Gastroesophageal sphincter (tissue), 4 donors: ENCODE results near the gene TMEM243. TPM values are rescaled to one million over a fixed set of nuclear protein-coding genes. Genes with fewer than 3 reads are reported as not detected.

ENCODE experiments used
- ATAC-seq: fragments of 150-250 bp; one replicate; pipeline ENCODE4 v1.9.1; 2016; ENCODE audit warnings: mild to moderate bottlenecking, moderate library complexity
- H3K27ac ChIP-seq, 4 donors: fragments of 200-600 bp; sonication (generic) in 3 of 4; 1 replicate in 3 of 4; 2 replicates in 1 of 4; pipeline ENCODE4 v1.5.1; 2016 to 2019
- H3K27me3 ChIP-seq: fragments of 200-600 bp; sonication (generic); one replicate; pipeline ENCODE4 v1.5.1; 2019
- H3K36me3 ChIP-seq, 2 donors: fragments of 200-600 bp; sonication (generic); one replicate each; pipeline ENCODE4 v1.5.1; 2019; ENCODE audit warnings: control low read depth in 1 of 2
- H3K4me1 ChIP-seq, 3 donors: fragments of 200-600 bp; sonication (generic); 1 replicate in 2 of 3; 2 replicates in 1 of 3; pipeline ENCODE4 v1.5.1; 2016 to 2019; ENCODE audit warnings: control low read depth in 2 of 3
- H3K4me3 ChIP-seq, 2 donors: fragments of 200-600 bp; sonication (generic); one replicate each; pipeline ENCODE4 v1.5.1; 2019; ENCODE audit warnings: mild to moderate bottlenecking in 1 of 2, moderate library complexity in 1 of 2
- H3K9me3 ChIP-seq, 3 donors: fragments of 200-600 bp; sonication (generic); one replicate each; pipeline ENCODE4 v1.5.1; 2017 to 2019; ENCODE audit warnings: control low read depth in 2 of 3
- CTCF ChIP-seq, 4 experiments: fragments of 200-600 bp in 2 of 4; fragments of 450-650 bp in 2 of 4; sonication (generic) in 1 of 4; IDR thresholded peaks; one replicate each; pipeline ENCODE4 v1.5.1; 2017 to 2019; ENCODE audit warnings: antibody characterized with exemption in 4 of 4, mild to moderate bottlenecking in 2 of 4, moderate library complexity in 2 of 4
- EP300 ChIP-seq: sonication (generic); formaldehyde crosslinking; IDR thresholded peaks from one replicate; pipeline ENCODE4 v1.6.1; 2017; ENCODE audit warnings: antibody characterized with exemption, mild to moderate bottlenecking
- POLR2A ChIP-seq, 2 donors: fragments of 450-650 bp; IDR thresholded peaks; one replicate each; pipeline ENCODE4 v1.6.1; 2017; ENCODE audit warnings: antibody characterized with exemption in 2 of 2, mild to moderate bottlenecking in 2 of 2, moderate library complexity in 1 of 2
- POLR2AphosphoS5 ChIP-seq: sonication (generic); formaldehyde crosslinking; IDR thresholded peaks from one replicate; pipeline ENCODE4 v1.6.1; 2017; ENCODE audit warnings: antibody characterized with exemption
- WGBS, 2 donors: methylation state at CpG; one replicate each; pipeline ENCODE4 v1.1.5; 2018; ENCODE audit warnings: low coverage in 1 of 2; 5-methylcytosine and 5-hydroxymethylcytosine counted together
- total RNA-seq, 4 donors: library from RNA; depleted of rRNA; stranded (reverse); fragments of >200 nt; gene quantifications; one replicate each; pipeline ENCODE4 v1.1.0, GENCODE V29; 2016

TMEM243 gene
- total RNA-seq, 4 donors from 2014 or later: 10.8 to 38.4 (median 22.1) TPM

DNA sequence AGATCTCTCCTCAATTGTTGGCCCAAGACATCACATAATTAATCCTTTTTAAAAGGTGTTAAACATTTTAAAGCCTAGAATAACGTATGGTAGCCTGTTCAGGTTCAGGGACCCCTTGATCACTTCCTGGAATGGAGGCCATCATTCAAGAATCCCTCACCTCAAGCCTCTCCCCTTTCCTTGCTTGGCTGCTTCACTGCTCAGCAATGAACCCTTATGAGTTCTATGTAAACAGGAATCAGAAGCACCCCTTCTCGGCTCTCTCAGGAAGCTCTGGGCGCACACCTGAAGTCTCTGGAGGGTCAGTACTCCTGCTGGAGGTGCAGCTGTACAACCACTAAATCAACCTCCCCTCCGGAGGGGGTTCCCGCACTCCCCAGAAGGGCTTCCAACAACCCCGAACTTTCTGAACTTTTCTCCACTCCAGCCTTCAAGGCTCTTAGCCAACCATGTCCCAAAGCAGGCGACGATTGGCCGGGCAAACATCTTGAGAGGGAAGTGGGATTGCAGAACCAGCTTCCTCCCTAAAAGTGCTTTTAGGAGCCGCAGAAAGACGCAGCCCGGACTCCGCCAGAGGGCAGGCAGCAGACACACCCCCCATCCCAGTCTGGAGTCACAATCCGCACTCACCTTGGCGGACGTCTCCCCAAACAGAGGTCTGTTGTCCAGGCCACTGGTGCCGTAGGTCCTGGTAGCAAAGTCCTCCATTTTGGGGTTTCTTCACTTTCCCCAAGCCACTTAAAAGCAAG, 562 bp downstream of the TMEM243 start:
- Histone ChIP-seq H3K4me3 (peak overlapping the region; percentile 88 to 94), H3K9me3 (no peaks in the 10 kb centered on the region), H3K27ac (peak overlapping the region; percentile 60 to 88 (median 85)), H3K4me1 (peaks cover 3 to 45% (median 8%) of the 10 kb centered on the region in 3 donors), H3K36me3 (no peaks in the 10 kb centered on the region), H3K27me3 (no peaks in the 10 kb centered on the region)
- 0 to 4% methylated on average over 1 to 2 of the region's 17 CpGs for WGBS, 2 donors
- no peak for TF ChIP-seq POLR2AphosphoS5
- TF ChIP-seq POLR2A (IDR thresholded peaks at IDR 0.05): no peak
- no peak for TF ChIP-seq EP300
- TF ChIP-seq CTCF (IDR thresholded peaks at IDR 0.05): peak in 1 of 4 experiments; percentile 29
- peak; percentile 65 for ATAC-seq

- Histone ChIP-seq H3K4me3 (peak overlapping the region in 1 of 2 donors; percentile 94), H3K4me1 (peaks cover 3 to 53% (median 9%) of the 10 kb centered on the region in 3 donors), H3K27ac (peak overlapping the region in 2 of 4 donors; percentile 86 to 88), H3K36me3 (no peaks in the 10 kb centered on the region), H3K9me3 (no peaks in the 10 kb centered on the region), H3K27me3 (no peaks in the 10 kb centered on the region)
- 63 to 78% methylated on average over 8 to 9 of the region's 9 CpGs for WGBS, 2 donors
- no peak for ATAC-seq
- TF ChIP-seq EP300: no peak
- no peak for TF ChIP-seq POLR2AphosphoS5
These were observed 1.4 kb downstream of the TMEM243 start for GRCh38 chr7:87217983-87218653.

DNA sequence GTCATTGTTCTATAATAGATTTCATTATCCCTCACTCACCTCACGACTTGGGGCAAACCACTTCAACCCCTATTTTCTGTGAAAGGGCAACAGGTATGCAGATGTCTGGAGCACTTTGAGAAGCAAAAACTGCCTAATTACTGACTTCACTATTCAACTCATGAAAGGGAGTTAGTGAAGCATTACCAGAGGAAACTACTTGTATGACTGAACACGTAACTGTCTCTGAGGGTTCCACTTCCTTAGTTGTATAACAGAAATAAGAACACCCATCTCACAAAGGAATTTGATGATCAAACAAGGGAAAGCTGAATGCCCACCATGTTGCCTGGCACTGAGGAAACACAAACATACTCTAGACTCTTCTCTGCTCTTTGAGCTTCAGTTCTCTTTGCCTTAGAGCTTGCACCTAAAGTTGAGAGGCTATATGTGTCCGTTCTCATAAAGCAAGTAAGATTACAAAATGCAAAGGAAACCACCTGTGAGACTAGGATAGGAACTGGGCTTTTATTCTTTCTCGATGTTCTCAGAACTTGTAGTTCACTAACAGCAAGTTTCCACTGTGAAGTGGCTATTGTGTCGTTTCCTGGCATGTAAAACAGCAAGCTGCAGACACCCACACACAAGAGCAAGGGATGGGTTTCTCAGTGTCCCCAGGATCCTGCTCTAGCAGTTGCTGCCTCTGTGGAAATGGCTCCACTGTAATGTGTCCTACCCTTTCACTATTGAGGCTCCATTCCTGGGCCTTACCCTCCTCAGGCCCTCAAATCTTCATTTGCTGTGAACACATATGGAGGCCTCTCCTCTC, 2.6 kb downstream of the TMEM243 start:
- H3K9me3 ChIP-seq: no peaks in the 10 kb centered on the region
- peaks cover 3 to 62% (median 13%) of the 10 kb centered on the region in 3 donors for H3K4me1 ChIP-seq
- WGBS, 2 donors: 53 to 75% methylated on average over 4 to 5 of the region's 5 CpGs
- H3K4me3 ChIP-seq: no peak overlapping the region
- H3K36me3 ChIP-seq: no peaks in the 10 kb centered on the region
- ATAC-seq: no peak
- no peaks in the 10 kb centered on the region for H3K27me3 ChIP-seq
- peak overlapping the region in 1 of 4 donors; percentile 11 for H3K27ac ChIP-seq
- no peak for TF ChIP-seq POLR2AphosphoS5
- TF ChIP-seq CTCF (IDR thresholded peaks at IDR 0.05): no peak
- no peak for TF ChIP-seq EP300
- TF ChIP-seq POLR2A (IDR thresholded peaks at IDR 0.05): no peak

DNA sequence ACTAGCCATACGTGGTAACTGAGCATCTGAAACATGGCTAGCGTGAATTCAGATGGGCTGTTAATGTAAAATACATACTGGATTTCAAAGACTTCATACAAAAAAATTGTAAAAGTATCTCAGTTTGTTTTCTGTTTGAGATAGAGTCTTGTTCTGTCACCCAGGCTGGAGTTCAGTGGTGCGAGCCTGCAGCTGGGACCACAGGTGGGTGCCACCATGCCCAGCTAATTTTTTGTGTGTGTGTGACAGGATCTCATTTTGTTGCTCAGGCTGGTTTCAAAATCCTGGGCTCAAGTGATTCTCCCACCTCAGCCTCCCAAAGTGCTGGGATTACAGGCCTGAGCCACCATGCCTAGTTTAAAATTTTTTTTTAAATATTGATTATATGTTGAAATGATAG, 4.5 kb downstream of the TMEM243 start:
- Histone ChIP-seq H3K9me3 (no peaks in the 10 kb centered on the region), H3K4me3 (no peak overlapping the region), H3K27ac (no peak overlapping the region), H3K36me3 (no peaks in the 10 kb centered on the region), H3K4me1 (peaks cover 0 to 50% (median 8%) of the 10 kb centered on the region in 3 donors), H3K27me3 (no peaks in the 10 kb centered on the region)
- WGBS, 2 donors: 93 to 95% methylated on average over 3 of the region's 3 CpGs
- no peak for TF ChIP-seq POLR2A (IDR thresholded peaks at IDR 0.05)
- no peak for TF ChIP-seq CTCF (IDR thresholded peaks at IDR 0.05)
- no peak for TF ChIP-seq EP300
- no peak for TF ChIP-seq POLR2AphosphoS5
- ATAC-seq: no peak

- Histone ChIP-seq H3K36me3 (no peaks in the 10 kb centered on the region), H3K27ac (no peak overlapping the region), H3K9me3 (no peaks in the 10 kb centered on the region), H3K27me3 (no peaks in the 10 kb centered on the region), H3K4me3 (no peak overlapping the region), H3K4me1 (peaks cover 0 to 46% (median 8%) of the 10 kb centered on the region in 3 donors)
- TF ChIP-seq CTCF (IDR thresholded peaks at IDR 0.05) (no peak), POLR2AphosphoS5 (no peak), POLR2A (IDR thresholded peaks at IDR 0.05) (no peak), EP300 (no peak)
- no peak for ATAC-seq
- 40 to 100% methylated on average over 1 to 2 of the region's 2 CpGs for WGBS, 2 donors
These were observed 5.7 kb downstream of the TMEM243 start for GRCh38 chr7:87213811-87214210.
